WERI-Rb-1 (cell line): ENCODE data around the gene MCF2.
A peak's percentile ranks its signal among the peaks of the same experiment; 100 is the strongest.

ENCODE experiments used
- DNase-seq: peaks from one replicate; pipeline ENCODE4 v3.0.0-alpha.2; 2020
- H3K27ac ChIP-seq: fragments of 250-450 bp; sonication (Bioruptor Pico); 2 replicates; pipeline ENCODE4 v1.5.1; 2020; ENCODE audit warnings: mild to moderate bottlenecking, moderate library complexity
- H3K27me3 ChIP-seq: fragments of 250-450 bp; sonication (Bioruptor Pico); 2 replicates; pipeline ENCODE4 v1.5.1; 2021; ENCODE audit warnings: mild to moderate bottlenecking, low read depth, moderate library complexity; ENCODE audit not compliant: insufficient read depth, severe bottlenecking
- H3K36me3 ChIP-seq: fragments of 250-450 bp; sonication (Bioruptor Pico); 2 replicates; pipeline ENCODE4 v1.5.1; 2020; ENCODE audit warnings: mild to moderate bottlenecking, moderate library complexity
- H3K4me3 ChIP-seq: 2 replicates; pipeline ENCODE4 v1.5.1; 2011; ENCODE audit warnings: low read depth, mild to moderate bottlenecking, control low read depth, low read length
- H3K9me3 ChIP-seq: fragments of 250-450 bp; sonication (Bioruptor Pico); 2 replicates; pipeline ENCODE4 v1.5.1; 2021; ENCODE audit warnings: mild to moderate bottlenecking, moderate library complexity; ENCODE audit not compliant: severe bottlenecking
- CTCF ChIP-seq: IDR thresholded peaks from 2 replicates; pipeline ENCODE4 v1.5.1; 2011; ENCODE audit warnings: low read depth, mild to moderate bottlenecking, control low read depth, inconsistent platforms, low read length

The MCF2 gene

GRCh38 chrX:139647597-139647996 lies 60.4 kb downstream of the MCF2 start:
- peaks cover 28% of the 10 kb centered on the region for H3K27me3 ChIP-seq
- no peak for DNase-seq
- no peaks in the 10 kb centered on the region for H3K9me3 ChIP-seq
- H3K36me3 ChIP-seq, result no peaks in the 10 kb centered on the region
- no peak for TF ChIP-seq CTCF
- H3K4me3 ChIP-seq, result no peak overlapping the region
- H3K27ac ChIP-seq, result no peak overlapping the region

GRCh38 chrX:139642241-139642927 lies 65.6 kb downstream of the MCF2 start:
- Histone ChIP-seq H3K9me3 (no peaks in the 10 kb centered on the region), H3K36me3 (no peaks in the 10 kb centered on the region), H3K27me3 (peaks cover 23% of the 10 kb centered on the region), H3K4me3 (no peak overlapping the region), H3K27ac (no peak overlapping the region)
- TF ChIP-seq CTCF, result no peak
- DNase-seq, result peak; percentile 10

GRCh38 chrX:139640259-139640658 lies 67.7 kb downstream of the MCF2 start:
- H3K4me3 ChIP-seq, result no peak overlapping the region
- peaks cover 28% of the 10 kb centered on the region for H3K27me3 ChIP-seq
- H3K9me3 ChIP-seq, result no peaks in the 10 kb centered on the region
- no peak for DNase-seq
- H3K27ac ChIP-seq, result no peak overlapping the region
- no peaks in the 10 kb centered on the region for H3K36me3 ChIP-seq
- TF ChIP-seq CTCF, result no peak

DNA sequence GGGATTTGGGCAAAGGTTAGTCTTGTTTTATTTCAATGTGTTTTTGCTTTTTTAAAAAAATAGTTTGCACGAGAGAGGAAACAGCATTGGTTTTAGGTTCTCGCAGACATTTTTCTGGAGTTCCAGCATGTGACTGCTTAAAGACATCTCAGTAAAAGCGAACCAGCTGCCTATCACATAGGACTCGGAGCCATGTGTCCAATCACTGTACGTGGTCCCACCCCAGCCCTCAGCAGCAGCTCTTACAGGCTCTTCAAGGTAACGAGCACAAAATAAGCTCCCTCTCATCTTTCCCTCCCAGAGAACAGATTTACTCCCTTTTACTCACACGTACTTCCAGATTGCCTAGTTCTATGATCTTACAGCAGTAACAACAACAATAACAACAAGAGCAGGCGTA lies 68.7 kb downstream of the MCF2 start:
- Histone ChIP-seq H3K27ac (no peak overlapping the region), H3K36me3 (no peaks in the 10 kb centered on the region), H3K4me3 (no peak overlapping the region), H3K27me3 (peaks cover 27% of the 10 kb centered on the region), H3K9me3 (no peaks in the 10 kb centered on the region)
- no peak for TF ChIP-seq CTCF
- DNase-seq, result no peak

DNA sequence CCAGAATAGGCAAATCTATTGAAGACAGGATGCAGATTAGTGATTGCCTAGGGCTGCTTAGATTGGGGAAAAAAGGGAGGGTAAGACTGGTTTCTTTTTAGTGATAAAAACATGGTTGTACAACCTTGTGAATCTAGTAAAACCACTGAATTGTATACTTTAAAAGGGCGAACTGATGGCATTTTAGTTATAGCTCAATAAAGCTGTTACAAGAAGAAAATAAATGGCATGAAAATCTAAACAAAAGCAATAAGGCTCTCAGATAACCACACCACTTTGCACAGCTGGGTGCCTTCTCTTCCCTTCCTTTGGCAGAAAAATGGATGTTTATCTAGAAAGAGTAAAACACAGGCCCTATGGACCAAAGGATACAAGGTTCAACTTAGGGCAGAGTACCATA lies 107.9 kb downstream of the MCF2 start:
- DNase-seq, result no peak
- TF ChIP-seq CTCF, result no peak
- Histone ChIP-seq H3K4me3 (no peak overlapping the region), H3K9me3 (no peaks in the 10 kb centered on the region), H3K27me3 (peaks cover 22% of the 10 kb centered on the region), H3K27ac (no peak overlapping the region), H3K36me3 (no peaks in the 10 kb centered on the region)

GRCh38 chrX:139596068-139596467 lies 111.9 kb downstream of the MCF2 start:
- Histone ChIP-seq H3K27me3 (peaks cover 19% of the 10 kb centered on the region), H3K9me3 (no peaks in the 10 kb centered on the region), H3K27ac (no peak overlapping the region), H3K36me3 (no peaks in the 10 kb centered on the region), H3K4me3 (no peak overlapping the region)
- TF ChIP-seq CTCF, result no peak
- DNase-seq, result no peak
